ENCODE results near the gene GALNT3. TPM values are rescaled to one million over a fixed set of nuclear protein-coding genes. Genes with fewer than 3 reads are reported as not detected.

The GALNT3 gene
- total and polyA plus RNA-seq, 4 donors, result 6.7 to 14.0 (median 9.9) TPM

GRCh38 chr2:165700531-165700930 is 93.5 kb downstream of the GALNT3 start:
- H3K4me1 ChIP-seq (ENCODE audit: control insufficient read depth, insufficient read depth, low read length), result peaks cover 10% of the 10 kb centered on the region
- H3K36me3 ChIP-seq (ENCODE audit: control insufficient read depth, insufficient read depth, low read length), result no peaks in the 10 kb centered on the region
- H3K4me3 ChIP-seq (ENCODE audit: low read depth, low read length), result no peak overlapping the region
- WGBS (ENCODE audit: insufficient coverage), result 16% methylated on average over 5 of the region's 5 CpGs
- H3K27ac ChIP-seq (ENCODE audit: low read depth, low read length), result peak overlapping the region; percentile 72
- no peaks in the 10 kb centered on the region for H3K27me3 ChIP-seq (ENCODE audit: control insufficient read depth, insufficient read depth, low read length)
- peak in 3 of 6 donors; percentile 53 to 86 (median 75) for DNase-seq (ENCODE audit: low read depth in 4 of 6, low spot score in 6 of 6)
- no peaks in the 10 kb centered on the region for H3K9me3 ChIP-seq (ENCODE audit: control insufficient read depth, insufficient read depth, low read length)

GRCh38 chr2:165699946-165700345 is 94.1 kb downstream of the GALNT3 start:
- no peaks in the 10 kb centered on the region for H3K9me3 ChIP-seq (ENCODE audit: control insufficient read depth, insufficient read depth, low read length)
- H3K36me3 ChIP-seq (ENCODE audit: control insufficient read depth, insufficient read depth, low read length), result no peaks in the 10 kb centered on the region
- DNase-seq (ENCODE audit: low read depth in 4 of 6, low spot score in 6 of 6), result no peak
- no peak overlapping the region for H3K4me3 ChIP-seq (ENCODE audit: low read depth, low read length)
- H3K27ac ChIP-seq (ENCODE audit: low read depth, low read length), result peak overlapping the region; percentile 72
- peaks cover 10% of the 10 kb centered on the region for H3K4me1 ChIP-seq (ENCODE audit: control insufficient read depth, insufficient read depth, low read length)
- H3K27me3 ChIP-seq (ENCODE audit: control insufficient read depth, insufficient read depth, low read length), result no peaks in the 10 kb centered on the region
- 100% methylated on average over 1 of the region's 2 CpGs for WGBS (ENCODE audit: insufficient coverage)

- peak in 2 of 6 donors; percentile 83 to 90 for DNase-seq (ENCODE audit: low read depth in 4 of 6, low spot score in 6 of 6)
Observed at GRCh38 chr2:165698444-165698884, 95.6 kb downstream of the GALNT3 start.

GRCh38 chr2:165697748-165698443 is 96.2 kb downstream of the GALNT3 start:
- DNase-seq (ENCODE audit: low read depth in 4 of 6, low spot score in 6 of 6), result peak in 2 of 6 donors; percentile 42 to 47
- no peaks in the 10 kb centered on the region for H3K27me3 ChIP-seq (ENCODE audit: control insufficient read depth, insufficient read depth, low read length)
- peaks cover 12% of the 10 kb centered on the region for H3K4me1 ChIP-seq (ENCODE audit: control insufficient read depth, insufficient read depth, low read length)
- H3K27ac ChIP-seq (ENCODE audit: low read depth, low read length), result peak overlapping the region; percentile 57
- no peaks in the 10 kb centered on the region for H3K36me3 ChIP-seq (ENCODE audit: control insufficient read depth, insufficient read depth, low read length)
- no peaks in the 10 kb centered on the region for H3K9me3 ChIP-seq (ENCODE audit: control insufficient read depth, insufficient read depth, low read length)
- H3K4me3 ChIP-seq (ENCODE audit: low read depth, low read length), result no peak overlapping the region
- WGBS (ENCODE audit: insufficient coverage), result 67% methylated on average over 3 of the region's 4 CpGs

More at GRCh38 chr2:165698444-165698884, 95.6 kb downstream of the GALNT3 start:
- H3K27me3 ChIP-seq (ENCODE audit: control insufficient read depth, insufficient read depth, low read length), result no peaks in the 10 kb centered on the region
- no peaks in the 10 kb centered on the region for H3K9me3 ChIP-seq (ENCODE audit: control insufficient read depth, insufficient read depth, low read length)
- WGBS (ENCODE audit: insufficient coverage), result no CpG with 5 or more reads among the region's 4 CpGs
- peaks cover 10% of the 10 kb centered on the region for H3K4me1 ChIP-seq (ENCODE audit: control insufficient read depth, insufficient read depth, low read length)
- H3K4me3 ChIP-seq (ENCODE audit: low read depth, low read length), result no peak overlapping the region
- H3K36me3 ChIP-seq (ENCODE audit: control insufficient read depth, insufficient read depth, low read length), result no peaks in the 10 kb centered on the region
- H3K27ac ChIP-seq (ENCODE audit: low read depth, low read length), result peak overlapping the region; percentile 57

Other genes starting within 250 kb of the GALNT3 start
- gene TTC21B, start 159.5 kb upstream of the GALNT3 start, total RNA-seq, result 10 to 100 TPM; 32.7 to 79.2 TPM
- 10 to 100 TPM; 21.3 to 24.7 TPM for gene TTC21B, start 159.5 kb upstream of the GALNT3 start, polyA plus RNA-seq (ENCODE audit: insufficient read length in 2 of 2)